Retinal pigment epithelial cell (primary cell): ENCODE results near the gene PLXNA3.

Experiments
- DNase-seq: peaks from one replicate; pipeline ENCODE4 v3.0.0-alpha.2; 2010; ENCODE audit warnings: low read depth
- H3K4me3 ChIP-seq: 2 replicates; pipeline ENCODE4 v1.5.1; 2011; ENCODE audit warnings: mild to moderate bottlenecking, low read length, control low read depth, moderate library complexity
- TF ChIP-seq, protein P1 (sequence below): conservative IDR thresholded peaks from 2 replicates; pipeline ENCODE4 v1.5.1; 2011; ENCODE audit warnings: low read depth, low read length, control low read depth, inconsistent platforms

Gene PLXNA3

DNA sequence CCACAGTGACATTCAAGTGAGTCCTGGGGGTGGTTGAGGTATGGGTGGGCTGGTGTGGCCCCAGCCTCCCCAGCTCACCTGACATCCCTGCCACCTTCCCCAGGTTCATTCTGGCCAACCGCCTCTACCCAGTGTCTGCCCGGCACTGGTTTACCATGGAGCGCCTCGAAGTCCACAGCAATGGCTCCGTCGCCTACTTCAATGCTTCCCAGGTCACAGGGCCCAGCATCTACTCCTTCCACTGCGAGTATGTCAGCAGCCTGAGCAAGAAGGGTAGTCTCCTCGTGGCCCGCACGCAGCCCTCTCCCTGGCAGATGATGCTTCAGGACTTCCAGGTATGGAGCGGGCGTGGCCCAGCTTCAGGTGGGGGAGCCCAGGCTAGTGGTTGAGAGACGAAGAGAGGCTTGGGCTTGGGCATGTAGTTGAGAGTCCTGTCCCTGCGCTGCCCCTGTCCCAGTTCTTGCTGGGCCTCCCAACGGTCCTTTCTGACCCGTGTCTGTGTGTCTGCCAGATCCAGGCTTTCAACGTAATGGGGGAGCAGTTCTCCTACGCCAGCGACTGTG lies 22.8 kb upstream of the PLXNA3 start:
- TF ChIP-seq, protein P1, sequence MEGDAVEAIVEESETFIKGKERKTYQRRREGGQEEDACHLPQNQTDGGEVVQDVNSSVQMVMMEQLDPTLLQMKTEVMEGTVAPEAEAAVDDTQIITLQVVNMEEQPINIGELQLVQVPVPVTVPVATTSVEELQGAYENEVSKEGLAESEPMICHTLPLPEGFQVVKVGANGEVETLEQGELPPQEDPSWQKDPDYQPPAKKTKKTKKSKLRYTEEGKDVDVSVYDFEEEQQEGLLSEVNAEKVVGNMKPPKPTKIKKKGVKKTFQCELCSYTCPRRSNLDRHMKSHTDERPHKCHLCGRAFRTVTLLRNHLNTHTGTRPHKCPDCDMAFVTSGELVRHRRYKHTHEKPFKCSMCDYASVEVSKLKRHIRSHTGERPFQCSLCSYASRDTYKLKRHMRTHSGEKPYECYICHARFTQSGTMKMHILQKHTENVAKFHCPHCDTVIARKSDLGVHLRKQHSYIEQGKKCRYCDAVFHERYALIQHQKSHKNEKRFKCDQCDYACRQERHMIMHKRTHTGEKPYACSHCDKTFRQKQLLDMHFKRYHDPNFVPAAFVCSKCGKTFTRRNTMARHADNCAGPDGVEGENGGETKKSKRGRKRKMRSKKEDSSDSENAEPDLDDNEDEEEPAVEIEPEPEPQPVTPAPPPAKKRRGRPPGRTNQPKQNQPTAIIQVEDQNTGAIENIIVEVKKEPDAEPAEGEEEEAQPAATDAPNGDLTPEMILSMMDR: no peak
- no peak for DNase-seq
- no peak overlapping the region for H3K4me3 ChIP-seq

DNA sequence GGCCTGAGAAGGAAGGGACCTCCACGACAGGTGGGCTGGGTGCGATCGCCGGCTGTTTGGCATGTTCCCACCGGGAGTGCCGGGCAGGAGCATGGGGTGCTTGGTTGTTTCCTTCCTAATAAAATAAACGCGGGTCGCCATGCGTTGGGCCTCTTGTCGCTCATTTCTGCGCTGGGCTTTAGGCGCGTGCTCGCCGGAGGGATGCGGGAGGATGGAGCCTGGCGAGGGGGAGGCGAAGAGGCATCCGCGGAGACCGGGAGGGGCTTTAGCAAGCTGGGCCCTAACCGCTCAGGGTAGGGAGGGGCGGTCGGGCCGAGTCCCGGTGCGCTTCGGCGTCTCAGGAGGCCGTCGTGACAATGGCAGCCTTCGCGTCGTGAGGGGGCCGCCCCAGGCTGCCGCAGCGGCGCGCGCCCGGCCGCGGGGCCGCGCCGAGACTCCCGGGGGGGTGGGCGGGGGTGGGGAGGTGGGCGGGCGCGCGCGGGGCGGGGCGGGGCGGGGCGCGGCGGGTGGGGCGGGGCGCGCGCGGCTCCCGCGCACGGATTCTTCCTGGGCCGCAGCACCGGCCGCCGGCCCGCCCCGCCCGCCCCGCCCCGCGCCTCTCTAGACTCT lies 21.6 kb upstream of the PLXNA3 start:
- no peak for DNase-seq
- peak overlapping the region; percentile 24 for H3K4me3 ChIP-seq
- TF ChIP-seq, protein P1: no peak

DNA sequence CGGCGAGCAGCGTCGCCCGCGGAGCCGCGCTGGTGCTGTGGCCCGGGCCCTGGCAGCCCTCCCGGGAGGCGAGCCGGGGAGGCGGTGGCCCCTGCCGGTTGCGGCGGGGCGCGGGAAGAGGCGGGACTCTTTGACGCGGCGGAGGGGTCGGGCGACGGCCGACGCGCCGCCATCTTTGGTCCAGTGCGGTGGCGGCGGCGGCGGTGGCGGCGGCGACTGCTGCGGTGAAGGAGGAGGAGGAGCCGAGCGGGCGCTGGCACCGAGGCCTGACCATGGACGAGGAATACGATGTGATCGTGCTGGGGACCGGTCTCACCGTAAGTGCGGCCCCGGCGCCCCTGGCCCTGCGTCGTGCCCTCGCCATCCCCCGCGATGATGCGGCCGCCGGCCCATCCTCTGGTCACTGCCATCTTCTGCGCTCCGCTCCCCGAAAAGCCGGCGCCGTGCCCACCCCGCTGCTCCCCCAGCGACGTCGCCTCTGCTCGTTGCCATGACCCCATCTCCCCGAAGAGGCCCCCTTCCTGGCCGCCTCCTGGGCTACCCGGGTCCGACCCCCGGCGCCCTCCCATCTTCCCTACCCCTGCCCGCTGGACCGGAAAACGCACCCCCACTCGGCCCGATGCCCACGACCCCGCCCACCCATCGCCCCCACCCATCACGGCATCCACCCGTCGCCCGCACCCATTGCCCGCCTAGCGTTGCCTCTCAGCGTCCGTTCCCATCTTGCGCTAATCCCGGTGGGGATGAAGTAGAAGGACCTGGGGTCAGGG lies 20.9 kb upstream of the PLXNA3 start, which contains the start of gene GDI1:
TSS of gene GDI1 (plus strand) at position 172 of the 770 bp plus-strand sequence. CDS start at position 273, 101 bp downstream.
- H3K4me3 ChIP-seq: peak within 1 kb of the TSS; percentile 65
- no peak for DNase-seq
- TF ChIP-seq, protein P1: no peak

DNA sequence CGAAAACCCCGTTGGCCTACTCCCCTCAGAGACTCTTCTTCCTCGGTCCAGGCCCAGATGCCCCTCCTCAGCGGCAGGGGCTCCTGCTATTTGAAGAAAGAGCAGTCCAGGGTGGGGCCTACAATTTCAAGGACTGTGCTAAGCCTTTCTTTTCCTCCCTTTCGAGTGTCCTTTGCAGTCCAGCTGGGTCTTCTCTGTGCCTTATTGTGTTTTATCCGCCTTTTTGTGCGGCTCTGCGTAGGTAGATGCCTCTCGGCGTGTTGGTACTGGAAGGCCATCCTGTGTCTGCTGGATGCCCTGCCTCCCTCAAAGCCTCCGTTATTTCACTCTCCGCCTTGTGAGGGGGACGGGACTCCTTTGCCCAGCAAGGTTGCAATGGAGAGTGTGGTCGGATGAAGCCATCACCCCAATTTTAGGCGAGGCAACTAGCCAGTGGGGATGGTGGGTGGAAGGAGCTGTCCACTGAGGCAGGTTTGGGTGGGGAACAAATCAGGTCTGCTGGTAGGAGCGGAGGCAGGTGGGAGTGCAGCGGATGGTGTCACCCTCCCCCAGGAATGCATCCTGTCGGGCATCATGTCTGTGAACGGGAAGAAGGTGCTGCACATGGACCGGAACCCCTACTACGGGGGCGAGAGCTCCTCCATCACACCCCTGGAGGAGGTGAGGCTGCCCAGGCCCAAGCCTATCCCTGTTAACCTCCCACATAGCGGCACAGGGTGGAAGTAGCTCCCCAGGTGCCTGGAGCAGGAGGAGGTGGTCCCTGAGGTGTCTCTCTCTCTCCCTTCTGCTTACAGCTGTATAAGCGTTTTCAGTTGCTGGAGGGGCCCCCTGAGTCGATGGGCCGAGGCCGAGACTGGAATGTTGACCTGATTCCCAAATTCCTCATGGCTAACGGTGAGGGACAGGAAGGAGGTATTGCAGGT lies 19.8 kb upstream of the PLXNA3 start:
- H3K4me3 ChIP-seq: peak overlapping the region; percentile 65
- TF ChIP-seq, protein P1: no peak
- no peak for DNase-seq

DNA sequence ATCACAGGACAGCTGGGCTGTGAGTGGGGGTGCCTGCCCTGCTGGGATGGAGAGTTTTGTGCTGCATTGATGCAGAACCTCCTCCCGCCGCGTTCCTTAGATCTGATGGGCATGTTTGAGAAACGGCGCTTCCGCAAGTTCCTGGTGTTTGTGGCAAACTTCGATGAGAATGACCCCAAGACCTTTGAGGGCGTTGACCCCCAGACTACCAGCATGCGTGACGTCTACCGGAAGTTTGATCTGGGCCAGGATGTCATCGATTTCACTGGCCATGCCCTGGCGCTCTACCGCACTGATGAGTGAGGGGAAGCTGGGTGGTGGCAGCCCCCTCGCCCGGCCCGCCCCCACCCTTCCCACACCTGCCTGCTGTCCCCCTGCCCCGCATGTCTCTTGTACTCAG lies 18.2 kb upstream of the PLXNA3 start:
- H3K4me3 ChIP-seq: no peak overlapping the region
- TF ChIP-seq, protein P1: no peak
- no peak for DNase-seq

DNA sequence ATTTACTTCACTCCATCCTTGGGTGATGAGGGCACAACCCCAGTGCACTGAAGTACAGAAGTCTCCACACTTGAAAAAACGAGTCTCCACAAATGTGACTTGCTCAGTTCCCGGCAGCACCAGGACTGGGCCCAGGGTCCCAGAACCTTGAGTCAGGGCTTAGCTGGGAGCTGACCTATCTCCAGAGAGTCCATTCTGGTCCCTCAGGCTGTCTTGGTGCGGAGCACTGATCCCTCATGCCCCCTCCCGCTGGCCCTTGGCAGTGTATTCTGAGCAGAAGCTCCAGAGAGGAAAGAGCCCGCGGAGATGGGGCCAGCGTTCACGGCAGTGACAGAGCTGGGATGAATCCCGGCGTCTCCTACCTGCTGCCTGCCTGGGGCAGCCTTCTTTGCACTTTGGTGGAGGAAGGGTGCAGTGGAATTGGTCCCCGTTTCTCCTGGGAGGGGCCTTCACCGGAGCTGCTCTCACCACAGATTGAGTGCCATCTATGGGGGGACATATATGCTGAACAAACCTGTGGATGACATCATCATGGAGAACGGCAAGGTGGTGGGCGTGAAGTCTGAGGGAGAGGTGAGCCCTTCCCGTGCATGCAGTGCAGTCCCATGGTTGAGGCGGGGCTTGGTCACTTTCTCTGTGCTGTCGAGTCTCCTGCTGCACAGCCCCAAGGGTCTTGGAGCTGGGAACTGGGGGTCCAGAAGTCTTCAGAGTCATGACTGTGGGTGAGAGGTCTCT lies 17.3 kb upstream of the PLXNA3 start:
- TF ChIP-seq, protein P1: no peak
- no peak for DNase-seq
- no peak overlapping the region for H3K4me3 ChIP-seq
